SIG-M5 treated with dmso at 0.1 percent for 504 hours (cell line): ENCODE measurements around the gene VPS26C.

Experiments
- DNase-seq: peaks from one replicate; lab custom pipeline; 2025; ENCODE audit not compliant: unreplicated experiment; lab: John Stamatoyannopoulos, UW

Gene VPS26C

GRCh38 chr21:37266515-37267221 lies 466 bp downstream of the VPS26C start:
- DNase-seq, result peak; percentile 33

GRCh38 chr21:37264808-37265207 lies 2.3 kb downstream of the VPS26C start:
- DNase-seq, result no peak

- DNase-seq, result no peak
Observed at GRCh38 chr21:37263827-37264600, 3.1 kb downstream of the VPS26C start.

- DNase-seq, result no peak
Observed at GRCh38 chr21:37259426-37259825, 7.7 kb downstream of the VPS26C start.

- DNase-seq, result peak; percentile 94
Observed at GRCh38 chr21:37257967-37258877, 8.9 kb downstream of the VPS26C start.

- DNase-seq, result peak; percentile 74
Observed at GRCh38 chr21:37257511-37257966, 9.6 kb downstream of the VPS26C start.

- no peak for DNase-seq
Observed at GRCh38 chr21:37253991-37254390, 13.1 kb downstream of the VPS26C start.

- peak; percentile 91 for DNase-seq
Observed at GRCh38 chr21:37251294-37251634, 15.9 kb downstream of the VPS26C start.

- no peak for DNase-seq
Observed at GRCh38 chr21:37249112-37249904, 17.8 kb downstream of the VPS26C start.

- no peak for DNase-seq
Observed at GRCh38 chr21:37248298-37248697, 18.8 kb downstream of the VPS26C start.

- DNase-seq, result no peak
Observed at GRCh38 chr21:37245151-37245550, 22.0 kb downstream of the VPS26C start.

GRCh38 chr21:37244501-37245095 lies 22.5 kb downstream of the VPS26C start:
- DNase-seq, result no peak

GRCh38 chr21:37243961-37244360 lies 23.2 kb downstream of the VPS26C start:
- DNase-seq, result no peak

- no peak for DNase-seq
Observed at GRCh38 chr21:37241426-37241825, 25.7 kb downstream of the VPS26C start.

GRCh38 chr21:37240978-37241377 lies 26.2 kb downstream of the VPS26C start:
- DNase-seq, result no peak

- no peak for DNase-seq
Observed at GRCh38 chr21:37237764-37238163, 29.4 kb downstream of the VPS26C start.

GRCh38 chr21:37237346-37237745 lies 29.8 kb downstream of the VPS26C start:
- no peak for DNase-seq

- no peak for DNase-seq
Observed at GRCh38 chr21:37233551-37234146, 33.5 kb downstream of the VPS26C start.

GRCh38 chr21:37232274-37233018 lies 34.7 kb downstream of the VPS26C start:
- DNase-seq, result no peak
